Keratinocyte (primary cell): ENCODE data around the gene ZFP64. TPM values are rescaled to one million over a fixed set of nuclear protein-coding genes. Genes with fewer than 3 reads are reported as not detected.

Source experiments
- DNase-seq: peaks from one replicate; pipeline ENCODE4 v3.0.0-alpha.2; 2011; ENCODE audit warnings: low read depth, missing footprints, low spot score
- FAIRE-seq: peaks from 2 replicates; lab custom pipeline; 2011; peaks lifted over from hg19 to GRCh38; lab: Jason Lieb, UNC
- H2AFZ ChIP-seq: 2 replicates; pipeline ENCODE4 v1.6.0; 2012; ENCODE audit warnings: low read length, control low read depth, inconsistent platforms; ENCODE audit not compliant: control insufficient read depth
- H3K27ac ChIP-seq: 2 replicates; pipeline ENCODE4 v1.5.1; 2011; ENCODE audit warnings: low read length; ENCODE audit not compliant: control insufficient read depth, insufficient read depth
- H3K27me3 ChIP-seq: 3 replicates; pipeline ENCODE4 v1.6.0; 2011; ENCODE audit warnings: low read length; ENCODE audit not compliant: control insufficient read depth, insufficient read depth; ENCODE audit errors: extremely low read depth
- H3K36me3 ChIP-seq, 2 experiments: 2 replicates in 1 of 2; 3 replicates in 1 of 2; pipeline ENCODE4 v1.5.1; 2011; ENCODE audit warnings: low read length in 2 of 2, mild to moderate bottlenecking in 1 of 2; ENCODE audit not compliant: control insufficient read depth in 2 of 2, insufficient read depth in 2 of 2; ENCODE audit errors: extremely low read depth in 1 of 2
- H3K4me1 ChIP-seq: 3 replicates; pipeline ENCODE4 v1.5.1; 2011; ENCODE audit warnings: low read length; ENCODE audit not compliant: control insufficient read depth, insufficient read depth; ENCODE audit errors: extremely low read depth
- H3K4me2 ChIP-seq: 3 replicates; pipeline ENCODE4 v1.6.0; 2011; ENCODE audit warnings: low read depth, low read length; ENCODE audit not compliant: control insufficient read depth, insufficient read depth; ENCODE audit errors: extremely low read depth
- H3K4me3 ChIP-seq, 3 experiments: fragments of 200-600 bp in 1 of 3; sonication (generic) in 1 of 3; 2 replicates in 2 of 3; 3 replicates in 1 of 3; pipeline ENCODE4 v1.5.1; 2011 to 2016; ENCODE audit warnings: low read length in 3 of 3, mild to moderate bottlenecking in 3 of 3, control low read depth in 2 of 3, inconsistent platforms in 1 of 3, low read depth in 1 of 3, mixed read lengths in 1 of 3, mixed run types in 1 of 3, moderate library complexity in 1 of 3; ENCODE audit not compliant: control insufficient read depth in 2 of 3, insufficient read depth in 2 of 3; ENCODE audit errors: extremely low read depth in 1 of 3
- H3K79me2 ChIP-seq: 2 replicates; pipeline ENCODE4 v1.6.0; 2012; ENCODE audit warnings: low read length; ENCODE audit not compliant: control insufficient read depth, insufficient read depth
- H3K9ac ChIP-seq: 3 replicates; pipeline ENCODE4 v1.6.0; 2011; ENCODE audit warnings: low read length; ENCODE audit not compliant: control insufficient read depth, insufficient read depth; ENCODE audit errors: extremely low read depth
- H3K9me1 ChIP-seq: 3 replicates; pipeline ENCODE4 v1.6.0; 2011; ENCODE audit warnings: low read length; ENCODE audit not compliant: control insufficient read depth, insufficient read depth; ENCODE audit errors: extremely low read depth
- H3K9me3 ChIP-seq: 2 replicates; pipeline ENCODE4 v1.5.1; 2012; ENCODE audit warnings: low read depth, low read length; ENCODE audit not compliant: control insufficient read depth
- H4K20me1 ChIP-seq: 3 replicates; pipeline ENCODE4 v1.6.0; 2011; ENCODE audit warnings: low read length; ENCODE audit not compliant: control insufficient read depth, insufficient read depth; ENCODE audit errors: extremely low read depth
- EZH2 ChIP-seq: IDR thresholded peaks from one replicate; pipeline ENCODE4 v1.6.1; 2012; ENCODE audit warnings: inconsistent platforms, mild to moderate bottlenecking, low read length, moderate library complexity
- dilution Hi-C: fragments of 300-500 bp; cut with MboI; formaldehyde crosslinking; loops from one replicate; pipeline ENCODE4 v1.7.0; 2020; ENCODE audit warnings: low sequenced_read_pairs; ENCODE audit not compliant: extremely low pct_ligation_motif_present
- polyA plus RNA-seq, 5 experiments: library from polyadenylated mRNA; depleted of rRNA in 3 of 5; stranded (reverse) in 3 of 5; stranded (forward) in 1 of 5; unstranded in 1 of 5; fragments of >200 nt; gene quantifications; 1 replicate in 1 of 5; 2 replicates in 3 of 5; 3 replicates in 1 of 5; pipeline versions ENCODE4 v1.2.1 to v1.2.3, GENCODE V29; 2011 to 2012; ENCODE audit warnings: missing spikeins in 2 of 5, low read depth in 1 of 5, low replicate concordance in 1 of 5
- TF ChIP-seq, protein P1 (sequence below), 3 experiments: IDR thresholded peaks in 1 of 3; conservative IDR thresholded peaks in 1 of 3; optimal IDR thresholded peaks in 1 of 3; 2 replicates in 2 of 3; 3 replicates in 1 of 3; pipeline versions ENCODE3 to v1.5.1; 2011; ENCODE audit warnings: low read length in 3 of 3, mild to moderate bottlenecking in 3 of 3, moderate library complexity in 2 of 3, control low read depth in 1 of 3, inconsistent platforms in 1 of 3; ENCODE audit not compliant: insufficient read depth in 2 of 3; ENCODE audit errors: extremely low read depth in 1 of 3

Gene ZFP64
- polyA plus RNA-seq, 1 donor (not counting 4 experiments of a cell fraction or from before 2014, with no cell fraction given): 27.9 TPM

DNA sequence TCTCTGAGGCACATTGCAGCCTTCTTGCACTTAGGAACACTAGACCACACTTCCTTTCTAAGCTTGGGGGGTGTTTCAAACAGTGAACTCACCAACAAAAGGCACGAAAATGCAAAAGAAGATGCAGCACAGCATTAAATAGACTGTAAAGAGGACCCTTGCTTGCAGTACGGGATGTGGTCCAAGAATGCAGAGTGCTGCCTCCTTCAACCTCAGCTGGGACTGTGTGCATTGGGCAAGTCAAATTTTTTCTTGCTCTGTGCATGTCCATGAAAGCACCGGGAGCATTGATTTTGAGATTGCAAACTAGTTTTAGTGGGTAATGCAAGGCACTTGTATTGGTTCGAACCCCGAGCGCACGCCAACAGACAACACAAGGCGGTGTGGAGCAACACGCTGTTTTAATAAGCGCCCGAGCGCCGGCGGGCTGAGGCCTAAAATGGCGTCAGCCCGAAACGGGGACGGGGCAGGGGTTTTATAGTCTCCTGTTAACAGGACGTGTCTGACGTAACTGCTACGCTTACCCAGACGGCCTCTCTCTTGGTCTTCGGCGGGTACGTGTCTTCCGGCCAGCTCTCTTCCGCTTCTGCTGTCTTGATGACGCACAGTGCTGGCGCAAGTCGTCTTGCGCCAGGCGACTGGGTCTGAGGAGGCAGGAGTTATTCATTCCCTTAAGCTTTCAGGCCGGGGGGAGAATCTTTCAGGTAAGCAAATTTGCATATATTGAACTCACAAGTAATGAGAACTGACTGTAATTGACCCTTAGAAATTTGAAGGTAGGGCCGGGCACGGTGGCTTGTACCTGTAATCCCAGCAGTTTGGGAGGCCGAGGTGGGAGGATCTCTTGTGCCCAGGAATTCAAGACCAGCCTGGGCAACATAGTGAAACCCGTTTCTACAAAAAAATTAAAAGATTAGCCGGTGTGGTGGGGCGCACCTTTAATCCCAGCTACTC, 18.7 kb upstream of the ZFP64 start:
- Histone ChIP-seq H3K9ac (no peak overlapping the region), H4K20me1 (no peaks in the 10 kb centered on the region), H3K27me3 (no peaks in the 10 kb centered on the region), H3K4me2 (no peak overlapping the region), H3K4me1 (no peaks in the 10 kb centered on the region), H3K9me1 (no peaks in the 10 kb centered on the region), H3K36me3 (no peaks in the 10 kb centered on the region), H3K4me3 (no peak overlapping the region), H3K27ac (no peak overlapping the region), H3K9me3 (no peaks in the 10 kb centered on the region), H2AFZ (no peak overlapping the region), H3K79me2 (no peaks in the 10 kb centered on the region)
- DNase-seq (no peak), FAIRE-seq (no peak)
- dilution Hi-C loops: no loop called here
- TF ChIP-seq, protein P1, sequence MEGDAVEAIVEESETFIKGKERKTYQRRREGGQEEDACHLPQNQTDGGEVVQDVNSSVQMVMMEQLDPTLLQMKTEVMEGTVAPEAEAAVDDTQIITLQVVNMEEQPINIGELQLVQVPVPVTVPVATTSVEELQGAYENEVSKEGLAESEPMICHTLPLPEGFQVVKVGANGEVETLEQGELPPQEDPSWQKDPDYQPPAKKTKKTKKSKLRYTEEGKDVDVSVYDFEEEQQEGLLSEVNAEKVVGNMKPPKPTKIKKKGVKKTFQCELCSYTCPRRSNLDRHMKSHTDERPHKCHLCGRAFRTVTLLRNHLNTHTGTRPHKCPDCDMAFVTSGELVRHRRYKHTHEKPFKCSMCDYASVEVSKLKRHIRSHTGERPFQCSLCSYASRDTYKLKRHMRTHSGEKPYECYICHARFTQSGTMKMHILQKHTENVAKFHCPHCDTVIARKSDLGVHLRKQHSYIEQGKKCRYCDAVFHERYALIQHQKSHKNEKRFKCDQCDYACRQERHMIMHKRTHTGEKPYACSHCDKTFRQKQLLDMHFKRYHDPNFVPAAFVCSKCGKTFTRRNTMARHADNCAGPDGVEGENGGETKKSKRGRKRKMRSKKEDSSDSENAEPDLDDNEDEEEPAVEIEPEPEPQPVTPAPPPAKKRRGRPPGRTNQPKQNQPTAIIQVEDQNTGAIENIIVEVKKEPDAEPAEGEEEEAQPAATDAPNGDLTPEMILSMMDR (optimal IDR thresholded peaks at IDR 0.05 in 1 of 3, IDR thresholded peaks at IDR 0.05 in 1 of 3, conservative IDR thresholded peaks at IDR 0.05 in 1 of 3; ENCODE audit: extremely low read depth in 1 of 3, insufficient read depth in 2 of 3, low read length in 3 of 3): no peak
- TF ChIP-seq EZH2: no peak

DNA sequence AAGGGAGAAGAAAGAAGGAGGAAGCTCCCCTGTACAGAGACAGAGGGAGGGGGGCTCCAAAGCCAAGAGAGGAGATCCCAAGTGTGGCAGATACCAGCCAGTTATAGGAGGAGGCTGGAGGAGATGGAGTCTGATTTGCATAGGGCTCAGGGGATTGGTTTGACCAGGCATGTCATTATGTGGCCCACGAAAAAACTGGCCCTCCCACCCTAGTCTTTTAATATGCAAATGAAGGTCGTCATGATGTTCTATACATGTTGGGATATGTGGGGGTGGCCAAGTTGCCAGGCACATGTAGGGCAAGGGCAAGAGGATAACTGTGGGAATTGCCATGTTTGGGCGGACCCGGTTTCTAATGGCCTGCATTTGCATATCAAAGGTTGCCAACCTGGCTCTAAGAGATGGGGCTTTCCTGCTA, 17.6 kb upstream of the ZFP64 start:
- Histone ChIP-seq H3K9me1 (no peaks in the 10 kb centered on the region), H3K4me2 (no peak overlapping the region), H3K9me3 (no peaks in the 10 kb centered on the region), H3K4me1 (no peaks in the 10 kb centered on the region), H3K79me2 (no peaks in the 10 kb centered on the region), H3K27me3 (no peaks in the 10 kb centered on the region), H3K9ac (no peak overlapping the region), H2AFZ (no peak overlapping the region), H3K36me3 (no peaks in the 10 kb centered on the region), H4K20me1 (no peaks in the 10 kb centered on the region), H3K27ac (no peak overlapping the region), H3K4me3 (no peak overlapping the region)
- dilution Hi-C loops: no loop called here
- no peak for FAIRE-seq
- TF ChIP-seq EZH2: no peak
- TF ChIP-seq, protein P1 (optimal IDR thresholded peaks at IDR 0.05 in 1 of 3, IDR thresholded peaks at IDR 0.05 in 1 of 3, conservative IDR thresholded peaks at IDR 0.05 in 1 of 3; ENCODE audit: extremely low read depth in 1 of 3, insufficient read depth in 2 of 3, low read length in 3 of 3): no peak
- DNase-seq: no peak
